GM18870 (cell line): ENCODE data around the gene SLC19A1.
"Not testable (repeated sequence)": the region's sequence is repeated elsewhere in the genome, so short reads cannot be mapped to it uniquely, and the experiment has no call there.

Source experiments
- ATAC-seq: cut with Tn5 transposase; IDR thresholded peaks from one replicate; pipeline ENCODE4 v1.9.1; 2021; ENCODE audit warnings: moderate library complexity; ENCODE audit not compliant: unreplicated experiment

The SLC19A1 gene

DNA sequence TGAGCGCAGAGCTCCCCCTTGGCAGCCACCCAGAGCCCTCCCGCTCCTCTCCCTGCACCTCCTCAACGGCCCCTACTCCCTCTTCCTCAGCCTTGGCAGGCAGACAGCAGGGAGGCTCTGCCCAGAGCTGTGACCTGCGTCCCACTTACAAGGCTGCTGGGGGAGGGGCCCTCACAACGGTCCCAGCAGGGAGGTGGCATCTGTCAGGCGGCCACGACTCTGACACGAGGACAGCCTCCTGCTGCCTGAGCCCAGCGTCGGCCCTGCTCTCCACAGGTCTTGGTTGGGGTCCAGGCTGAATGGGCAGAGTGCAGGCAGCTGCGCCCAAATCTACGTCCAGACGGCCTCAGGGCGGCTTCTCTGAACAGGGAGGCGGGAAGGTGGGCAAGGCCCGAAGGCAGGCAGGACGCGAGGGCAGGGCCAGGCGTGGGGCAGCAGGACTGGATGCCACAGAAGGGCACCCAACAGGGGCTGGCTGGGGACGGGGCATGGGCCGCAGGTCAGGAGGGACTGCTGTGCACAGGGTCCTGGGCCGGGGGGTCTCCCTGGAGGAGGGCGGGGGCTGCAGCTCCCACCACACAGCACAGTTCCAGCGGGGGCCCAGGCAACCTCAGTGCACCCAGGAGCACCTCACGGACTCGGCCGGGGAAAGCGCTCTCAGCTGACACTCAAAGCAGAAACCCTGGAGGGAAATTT, 7.5 kb downstream of the SLC19A1 start:
- ATAC-seq, result no peak

DNA sequence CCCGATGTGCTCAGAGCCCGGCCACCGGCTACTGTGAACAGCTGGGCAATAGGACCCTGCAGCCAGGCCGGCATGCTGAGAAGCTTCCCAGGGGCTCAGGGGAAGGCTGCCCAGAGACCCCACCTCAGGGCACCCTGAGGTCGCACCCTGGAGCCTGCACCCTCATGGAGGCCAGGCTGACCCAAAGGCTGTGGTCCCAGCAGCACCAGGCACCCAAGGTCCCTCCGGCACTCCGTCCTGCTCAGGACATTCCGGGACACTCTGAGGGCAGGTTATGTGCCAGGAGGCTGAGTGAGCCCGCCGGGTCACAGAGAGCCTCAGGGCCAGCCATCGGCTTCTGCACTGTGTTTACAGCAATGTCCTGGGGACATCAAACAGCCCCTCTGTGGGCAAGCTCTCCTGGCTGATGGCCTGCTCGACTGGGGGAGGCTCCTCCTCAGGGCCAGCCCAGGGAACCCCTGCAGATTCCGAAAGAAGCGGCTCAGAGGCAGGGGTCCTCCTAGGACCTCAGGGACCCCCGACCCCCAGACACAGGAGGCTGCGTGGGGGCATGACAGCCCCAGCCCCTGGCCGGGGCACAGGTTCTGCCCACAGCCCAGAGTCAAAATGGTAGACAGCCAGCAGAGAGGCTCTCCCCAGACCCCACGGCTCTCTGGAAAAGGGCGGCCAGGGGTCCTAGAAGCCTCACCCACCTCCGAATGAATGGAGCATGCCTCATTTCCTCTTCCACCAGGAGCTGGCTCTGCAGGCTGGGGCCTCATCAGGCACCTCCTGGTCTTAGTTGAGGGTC, 8.2 kb downstream of the SLC19A1 start:
- ATAC-seq, result no peak

GRCh38 chr21:45533361-45533845, 8.8 kb downstream of the SLC19A1 start:
- ATAC-seq, result no peak

- ATAC-seq, result no peak
These were observed 9.3 kb downstream of the SLC19A1 start for GRCh38 chr21:45532826-45533360.

- ATAC-seq, result no peak
These were observed 10.6 kb downstream of the SLC19A1 start for GRCh38 chr21:45531393-45532215.

GRCh38 chr21:45531114-45531392, 11.2 kb downstream of the SLC19A1 start:
- not testable (repeated sequence) for ATAC-seq

DNA sequence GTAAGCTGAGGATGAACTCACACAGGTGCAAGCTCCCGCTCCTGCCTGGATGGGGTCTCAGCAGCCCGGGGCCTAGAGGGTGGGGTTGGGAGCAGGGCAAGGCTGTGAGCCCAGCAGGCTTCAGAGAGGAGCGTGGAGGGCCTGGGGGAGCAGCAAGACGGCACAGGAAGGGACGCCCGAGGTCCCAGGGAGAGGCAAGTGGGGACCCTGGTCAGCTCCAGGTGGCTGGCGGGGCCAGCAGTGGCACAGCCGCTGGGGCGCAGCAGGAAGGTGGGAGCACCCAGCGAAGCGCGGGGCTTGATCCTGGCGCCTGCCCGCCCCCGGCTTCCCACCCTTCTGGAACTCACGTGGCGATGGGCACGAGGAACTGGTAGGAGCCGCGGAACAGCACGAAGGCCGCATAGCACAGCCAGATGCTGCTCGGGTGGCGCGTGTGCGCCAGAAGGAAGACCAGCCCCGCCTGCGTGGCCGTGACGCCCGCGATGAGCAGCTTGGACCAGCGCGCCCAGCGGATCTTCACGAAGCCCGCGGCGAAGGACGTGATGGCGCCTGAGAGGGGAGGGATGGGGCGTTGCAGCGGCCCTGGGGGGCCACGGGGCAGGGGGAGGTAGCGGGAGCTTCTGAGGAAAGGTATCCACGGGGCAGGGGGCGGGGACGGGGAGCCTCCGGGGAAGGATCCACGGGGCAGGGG, 11.7 kb downstream of the SLC19A1 start:
- ATAC-seq, result no peak

GRCh38 chr21:45529785-45530422, 12.3 kb downstream of the SLC19A1 start:
- no peak for ATAC-seq

DNA sequence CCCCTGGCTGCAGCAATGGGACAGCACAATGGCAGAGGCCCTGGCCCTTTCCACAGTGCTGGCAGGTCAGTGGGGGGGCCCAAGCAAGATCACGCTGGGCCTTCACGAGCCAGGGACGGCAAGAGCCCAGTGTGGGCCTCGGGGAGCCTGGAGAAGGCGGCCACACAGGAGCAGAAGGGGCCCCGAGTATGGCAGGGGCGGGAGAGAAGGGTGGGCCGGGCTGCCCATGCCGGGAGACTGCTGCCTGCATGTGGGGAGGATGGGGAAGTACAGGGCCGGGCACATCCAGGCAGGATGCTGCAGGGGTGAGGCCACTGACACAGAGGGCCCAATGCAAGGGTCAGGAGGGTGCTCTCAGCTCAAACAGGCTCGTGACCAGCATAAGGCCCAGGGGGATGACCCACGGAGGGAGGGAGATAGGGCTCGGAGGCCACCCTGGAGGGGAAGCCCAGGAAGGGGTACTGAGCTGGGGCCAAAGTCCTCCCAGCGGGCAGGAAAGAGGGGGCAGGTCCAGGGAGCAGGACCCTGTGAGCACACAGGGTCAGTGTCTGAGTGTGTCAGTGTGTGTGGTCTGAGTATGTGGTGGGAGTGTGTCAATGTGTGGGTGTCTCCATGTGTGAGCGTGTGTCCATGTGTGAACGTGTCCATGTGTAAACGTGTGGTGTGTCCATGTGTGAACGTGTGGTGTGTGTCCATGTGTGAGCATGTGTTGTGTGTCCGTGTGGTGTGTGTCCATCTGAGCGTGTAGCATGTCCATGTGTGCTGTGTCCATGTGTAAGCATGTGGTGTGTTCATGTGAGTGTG, 13.1 kb downstream of the SLC19A1 start:
- ATAC-seq, result no peak

DNA sequence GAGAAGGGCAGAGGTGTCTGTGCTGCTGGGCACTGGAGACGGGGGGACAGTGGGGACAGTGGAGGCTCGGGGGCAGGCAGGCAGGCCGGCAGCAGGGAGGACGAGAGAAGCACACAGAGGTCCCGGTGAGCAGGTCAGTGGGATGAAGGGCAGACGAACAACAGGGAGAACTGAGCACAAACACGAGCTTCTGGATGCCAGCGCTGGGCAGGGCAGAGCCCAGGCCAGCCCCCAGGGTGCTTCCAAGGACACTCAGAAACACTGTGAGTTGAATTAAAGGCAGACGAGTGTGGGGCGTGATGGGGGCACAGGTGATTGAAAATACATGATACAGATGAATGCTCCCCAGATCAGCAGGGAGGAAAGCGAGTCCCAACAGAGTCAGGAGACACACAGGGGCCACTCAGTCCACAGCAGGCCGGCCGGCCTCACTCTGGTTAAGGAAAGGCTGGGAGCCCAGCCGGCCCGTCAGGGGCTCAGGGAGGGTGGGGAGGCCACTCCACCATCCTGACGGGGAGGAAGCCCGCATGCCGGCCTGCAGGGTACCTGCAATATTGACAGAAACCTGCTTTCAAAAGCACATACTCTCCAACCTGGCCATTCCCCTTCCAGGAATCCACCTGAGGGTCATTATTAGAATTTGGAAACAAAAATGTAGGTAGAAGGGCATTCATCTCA, 14.1 kb downstream of the SLC19A1 start:
- no peak for ATAC-seq

- not testable (repeated sequence) for ATAC-seq
These were observed 14.9 kb downstream of the SLC19A1 start for GRCh38 chr21:45527151-45527999.

GRCh38 chr21:45525910-45526306, 16.3 kb downstream of the SLC19A1 start:
- no peak for ATAC-seq

DNA sequence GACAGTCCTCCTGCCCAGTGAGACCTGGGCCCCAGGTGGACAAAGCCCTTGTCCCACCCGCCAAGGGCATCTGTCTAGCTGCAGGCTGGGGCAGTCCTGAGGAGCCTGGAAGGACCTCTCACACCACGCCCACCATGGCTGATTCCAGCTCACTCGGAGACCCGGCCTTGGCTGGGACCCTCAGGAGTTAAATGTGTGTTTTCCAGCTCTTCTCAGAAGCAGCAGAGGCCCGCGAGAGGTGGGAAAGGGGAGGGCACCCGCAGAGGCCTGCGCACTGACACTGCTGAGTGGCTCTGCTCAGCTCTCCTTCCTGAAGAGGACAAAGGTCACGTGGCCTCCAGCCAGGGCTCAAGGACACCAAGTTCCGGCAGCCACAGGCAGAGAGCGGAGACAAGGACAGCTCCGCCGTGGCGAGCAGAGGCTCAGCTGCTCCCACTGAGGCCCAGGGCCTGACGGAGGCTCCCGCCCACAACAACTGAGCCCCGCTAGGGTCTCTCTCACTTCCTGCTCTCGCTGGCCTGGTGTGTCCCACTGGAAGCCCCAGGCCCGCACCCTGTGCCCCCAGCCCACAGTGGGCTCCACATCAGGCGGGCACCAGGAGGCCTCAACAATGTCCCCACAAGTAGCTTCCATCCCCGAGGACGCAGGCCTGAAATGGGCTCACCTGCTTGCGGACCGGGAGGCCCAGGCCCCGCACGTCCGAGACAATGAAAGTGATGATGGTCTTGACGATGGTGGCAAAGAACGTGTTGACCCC, 16.9 kb downstream of the SLC19A1 start:
- ATAC-seq, result no peak

DNA sequence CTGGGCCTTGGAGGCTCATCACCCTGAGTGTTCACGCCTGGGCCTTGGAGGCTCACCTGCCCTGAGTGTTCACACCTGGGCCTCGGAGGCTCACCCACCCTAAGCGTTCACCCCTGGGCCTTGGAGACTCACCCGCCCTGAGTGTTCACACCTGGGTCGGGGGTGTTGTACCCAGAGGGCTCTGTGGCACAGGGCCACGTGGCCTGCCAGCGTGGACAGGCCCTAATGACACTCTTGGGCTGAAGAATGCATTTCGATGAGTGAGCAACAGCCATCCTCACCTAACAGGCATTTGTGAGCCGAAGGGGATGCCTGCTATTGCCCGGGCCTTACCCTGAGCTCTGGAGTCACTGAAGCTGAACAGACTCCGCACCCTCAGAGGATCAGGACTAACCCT, 17.5 kb downstream of the SLC19A1 start:
- ATAC-seq, result no peak

GRCh38 chr21:45523411-45524101, 18.7 kb downstream of the SLC19A1 start:
- no peak for ATAC-seq

- no peak for ATAC-seq
These were observed 19.3 kb downstream of the SLC19A1 start for GRCh38 chr21:45522986-45523385.

GRCh38 chr21:45522381-45522780, 19.9 kb downstream of the SLC19A1 start:
- ATAC-seq, result no peak
